Smooth muscle cell (in vitro differentiated cells): Measurements from ENCODE around the gene NKAIN2. TPM values are rescaled to one million over a fixed set of nuclear protein-coding genes. Genes with fewer than 3 reads are reported as not detected.

Source experiments
- DNase-seq: peaks from one replicate; lab custom pipeline; 2025; ENCODE audit not compliant: unreplicated experiment; lab: John Stamatoyannopoulos, UW
- H2AFZ ChIP-seq: fragments of 200-600 bp; sonication (generic); 2 replicates; pipeline ENCODE4 v1.6.0; 2016; ENCODE audit warnings: antibody characterized with exemption, low read depth, mild to moderate bottlenecking
- H3F3A ChIP-seq: fragments of 200-600 bp; sonication (generic); 2 replicates; pipeline ENCODE4 v1.6.0; 2017; ENCODE audit warnings: antibody characterized with exemption, low read depth
- H3K27ac ChIP-seq: fragments of 200-600 bp; sonication (generic); 2 replicates; pipeline ENCODE4 v1.5.1; 2016; ENCODE audit warnings: low read depth, mild to moderate bottlenecking
- H3K27me3 ChIP-seq: fragments of 200-600 bp; sonication (generic); 2 replicates; pipeline ENCODE4 v1.6.1; 2016; ENCODE audit warnings: low read depth, mild to moderate bottlenecking
- H3K36me3 ChIP-seq: fragments of 200-600 bp; sonication (generic); 2 replicates; pipeline ENCODE4 v1.5.1; 2016; ENCODE audit warnings: low read depth
- H3K4me1 ChIP-seq: fragments of 200-600 bp; sonication (generic); 2 replicates; pipeline ENCODE4 v1.5.1; 2016; ENCODE audit warnings: low read depth
- H3K4me2 ChIP-seq: fragments of 200-600 bp; sonication (generic); 2 replicates; pipeline ENCODE4 v1.6.0; 2016; ENCODE audit warnings: mild to moderate bottlenecking
- H3K4me3 ChIP-seq: fragments of 200-600 bp; sonication (generic); 2 replicates; pipeline ENCODE4 v1.5.1; 2016; ENCODE audit warnings: mild to moderate bottlenecking
- H3K79me2 ChIP-seq: fragments of 200-600 bp; sonication (generic); 2 replicates; pipeline ENCODE4 v1.6.0; 2016; ENCODE audit warnings: low read depth, mild to moderate bottlenecking
- H3K9ac ChIP-seq: fragments of 200-600 bp; sonication (generic); 2 replicates; pipeline ENCODE4 v1.6.0; 2016; ENCODE audit warnings: low read depth
- H3K9me3 ChIP-seq: fragments of 200-600 bp; sonication (generic); replicated peaks from 2 replicates; pipeline ENCODE4 v1.5.1; 2016; ENCODE audit warnings: low read depth
- H4K20me1 ChIP-seq: fragments of 200-600 bp; sonication (generic); 2 replicates; pipeline ENCODE4 v1.6.0; 2016; ENCODE audit warnings: low read depth
- WGBS: methylation state at CpG from one replicate; pipeline ENCODE4 v1.1.7; 2016; ENCODE audit warnings: low lambda C conversion rate; 5-methylcytosine and 5-hydroxymethylcytosine counted together
- polyA plus RNA-seq: library from polyadenylated mRNA; unstranded; fragments of >200 nt; fragmentation: Nextera tagmentation; extraction: Ambion mirVana; gene quantifications from 2 replicates; pipeline ENCODE4 v1.2.1, GENCODE V29; 2016
- total RNA-seq: library from RNA; depleted of rRNA; stranded (reverse); fragments of >200 nt; gene quantifications from 2 replicates; pipeline ENCODE4 v1.2.3, GENCODE V29; 2014
- TF ChIP-seq, protein P1 (sequence below): fragments of 200-600 bp; sonication (generic); IDR thresholded peaks from 2 replicates; pipeline ENCODE4 v1.5.1; 2017; ENCODE audit warnings: borderline replicate concordance, mild to moderate bottlenecking, antibody characterized with exemption; ENCODE audit not compliant: insufficient read depth, poor library complexity, severe bottlenecking

NKAIN2 gene
- total and polyA plus RNA-seq, 2 experiments from 2014 or later, result 0.09 TPM; not detected in 1

DNA sequence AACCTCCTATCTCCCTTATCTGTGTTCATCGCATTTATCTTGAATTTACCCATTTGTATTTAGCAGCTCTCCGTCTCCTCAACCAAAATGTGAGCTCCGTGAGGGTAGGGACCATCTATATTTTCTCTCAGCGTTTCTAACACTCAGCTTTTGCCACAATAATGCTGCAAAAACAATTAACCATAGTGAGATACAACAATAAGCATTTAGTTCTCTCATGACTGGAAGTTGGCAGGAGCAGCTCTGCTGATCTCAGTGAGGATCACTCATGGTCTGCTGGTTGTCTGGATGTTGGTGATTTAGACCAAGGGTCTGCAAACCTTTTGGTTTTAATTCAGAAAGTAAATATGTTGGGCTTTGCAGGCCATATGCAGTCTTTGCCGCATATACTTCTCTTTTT lies 763.7 kb downstream of the NKAIN2 start:
- Histone ChIP-seq H3K4me2 (no peak overlapping the region), H3K4me3 (no peak overlapping the region), H4K20me1 (no peaks in the 10 kb centered on the region), H3K79me2 (no peaks in the 10 kb centered on the region), H3F3A (no peaks in the 10 kb centered on the region), H3K4me1 (no peaks in the 10 kb centered on the region), H2AFZ (no peak overlapping the region), H3K9me3 (no peaks in the 10 kb centered on the region), H3K9ac (no peak overlapping the region), H3K36me3 (no peaks in the 10 kb centered on the region), H3K27ac (no peak overlapping the region), H3K27me3 (peaks cover 3% of the 10 kb centered on the region)
- TF ChIP-seq, protein P1, sequence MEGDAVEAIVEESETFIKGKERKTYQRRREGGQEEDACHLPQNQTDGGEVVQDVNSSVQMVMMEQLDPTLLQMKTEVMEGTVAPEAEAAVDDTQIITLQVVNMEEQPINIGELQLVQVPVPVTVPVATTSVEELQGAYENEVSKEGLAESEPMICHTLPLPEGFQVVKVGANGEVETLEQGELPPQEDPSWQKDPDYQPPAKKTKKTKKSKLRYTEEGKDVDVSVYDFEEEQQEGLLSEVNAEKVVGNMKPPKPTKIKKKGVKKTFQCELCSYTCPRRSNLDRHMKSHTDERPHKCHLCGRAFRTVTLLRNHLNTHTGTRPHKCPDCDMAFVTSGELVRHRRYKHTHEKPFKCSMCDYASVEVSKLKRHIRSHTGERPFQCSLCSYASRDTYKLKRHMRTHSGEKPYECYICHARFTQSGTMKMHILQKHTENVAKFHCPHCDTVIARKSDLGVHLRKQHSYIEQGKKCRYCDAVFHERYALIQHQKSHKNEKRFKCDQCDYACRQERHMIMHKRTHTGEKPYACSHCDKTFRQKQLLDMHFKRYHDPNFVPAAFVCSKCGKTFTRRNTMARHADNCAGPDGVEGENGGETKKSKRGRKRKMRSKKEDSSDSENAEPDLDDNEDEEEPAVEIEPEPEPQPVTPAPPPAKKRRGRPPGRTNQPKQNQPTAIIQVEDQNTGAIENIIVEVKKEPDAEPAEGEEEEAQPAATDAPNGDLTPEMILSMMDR, result no peak
- 92% methylated on average over 5 of the region's 5 CpGs for WGBS
- DNase-seq, result no peak

DNA sequence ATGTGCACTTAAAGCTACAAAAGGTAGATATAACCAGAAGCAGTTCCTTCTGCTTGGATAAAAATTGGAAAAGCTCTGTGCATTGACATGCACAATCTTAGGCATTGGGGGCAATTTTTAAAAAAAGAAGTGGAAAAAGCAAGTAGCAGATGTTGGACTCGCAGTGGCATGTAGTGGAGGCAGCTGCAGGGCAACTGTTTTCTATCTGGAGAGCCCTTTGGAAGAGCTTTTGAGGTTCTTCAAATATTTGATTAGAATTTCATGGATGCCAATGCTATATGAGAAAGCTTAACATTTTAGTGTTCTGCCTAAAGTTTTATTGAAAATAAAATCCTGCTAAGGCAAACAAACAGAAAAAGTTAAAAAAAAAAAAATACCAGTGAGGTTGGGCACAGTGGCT lies 770.3 kb downstream of the NKAIN2 start:
- Histone ChIP-seq H3K36me3 (no peaks in the 10 kb centered on the region), H2AFZ (no peak overlapping the region), H3K4me1 (no peaks in the 10 kb centered on the region), H3K9me3 (no peaks in the 10 kb centered on the region), H3K79me2 (no peaks in the 10 kb centered on the region), H3K27ac (no peak overlapping the region), H3F3A (no peaks in the 10 kb centered on the region), H3K4me3 (no peak overlapping the region), H3K27me3 (no peaks in the 10 kb centered on the region), H3K4me2 (no peak overlapping the region), H4K20me1 (no peaks in the 10 kb centered on the region), H3K9ac (no peak overlapping the region)
- TF ChIP-seq, protein P1, result no peak
- no peak for DNase-seq
- WGBS, result 97% methylated on average over 1 of the region's 1 CpG

DNA sequence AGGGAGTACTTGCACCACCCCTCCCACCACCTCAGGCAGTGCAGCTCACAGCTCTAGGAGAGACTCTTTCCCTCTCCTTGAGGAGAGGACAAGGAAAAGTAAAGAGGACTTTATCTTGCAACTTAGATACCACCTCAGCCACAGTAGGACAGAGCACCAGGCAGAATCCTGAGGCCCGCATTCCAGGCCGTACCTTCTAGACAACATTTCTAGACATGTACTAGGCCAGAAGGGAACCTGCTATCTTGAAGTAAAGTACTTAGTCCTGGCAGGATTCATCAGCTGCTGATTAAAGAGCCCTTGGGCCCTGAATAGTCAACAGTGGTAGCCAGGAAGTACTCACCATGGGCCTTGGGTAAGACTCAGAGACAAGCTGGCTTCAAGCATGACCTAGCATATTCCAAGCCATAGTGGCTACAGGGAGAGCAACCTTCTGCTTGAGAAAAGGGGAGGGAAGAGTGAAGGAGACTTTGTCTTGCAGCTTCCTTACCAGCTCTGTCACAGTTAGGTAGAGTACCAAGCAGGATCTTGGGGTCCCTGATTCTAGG lies 774.1 kb downstream of the NKAIN2 start:
- Histone ChIP-seq H3K4me2 (no peak overlapping the region), H3K4me1 (no peaks in the 10 kb centered on the region), H2AFZ (no peak overlapping the region), H3K9me3 (no peaks in the 10 kb centered on the region), H3F3A (no peaks in the 10 kb centered on the region), H3K36me3 (no peaks in the 10 kb centered on the region), H3K27ac (no peak overlapping the region), H3K9ac (no peak overlapping the region), H4K20me1 (no peaks in the 10 kb centered on the region), H3K79me2 (no peaks in the 10 kb centered on the region), H3K4me3 (no peak overlapping the region), H3K27me3 (no peaks in the 10 kb centered on the region)
- WGBS, result 89% methylated on average over 2 of the region's 2 CpGs
- no peak for DNase-seq
- TF ChIP-seq, protein P1, result no peak

DNA sequence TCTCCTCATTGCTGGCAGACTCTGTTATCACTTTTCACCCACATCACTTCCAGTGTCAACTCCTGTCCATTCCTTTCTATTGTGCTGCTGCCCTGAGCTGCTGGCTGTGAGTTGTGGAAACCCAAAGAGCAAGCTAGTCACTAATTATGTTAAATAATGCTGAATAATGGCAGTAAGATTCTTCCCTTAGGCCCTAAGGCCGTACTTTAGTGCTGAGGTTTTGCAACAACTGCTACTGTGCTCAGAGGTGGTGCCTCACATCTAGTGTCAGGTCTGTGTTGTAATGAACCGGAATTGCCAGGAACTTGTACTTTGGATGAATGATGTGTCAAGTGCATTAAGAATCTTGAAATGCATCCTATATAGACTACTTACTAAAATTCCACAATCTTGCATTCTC lies 786.3 kb downstream of the NKAIN2 start:
- TF ChIP-seq, protein P1, result no peak
- DNase-seq, result no peak
- peaks cover 8% of the 10 kb centered on the region for H3K27me3 ChIP-seq
- H2AFZ ChIP-seq, result no peak overlapping the region
- no peak overlapping the region for H3K4me2 ChIP-seq
- H4K20me1 ChIP-seq, result no peaks in the 10 kb centered on the region
- H3K36me3 ChIP-seq, result no peaks in the 10 kb centered on the region
- H3K4me1 ChIP-seq, result no peaks in the 10 kb centered on the region
- H3K4me3 ChIP-seq, result no peak overlapping the region
- 37% methylated on average over 2 of the region's 2 CpGs for WGBS
- H3K27ac ChIP-seq, result no peak overlapping the region
- H3K9me3 ChIP-seq, result no peaks in the 10 kb centered on the region
- H3F3A ChIP-seq, result no peaks in the 10 kb centered on the region
- H3K9ac ChIP-seq, result no peak overlapping the region
- no peaks in the 10 kb centered on the region for H3K79me2 ChIP-seq
